ENCODE data around the gene FAM171A2.
"Not testable (repeated sequence)": the region's sequence is repeated elsewhere in the genome, so short reads cannot be mapped to it uniquely, and the experiment has no call there.

Gene FAM171A2

DNA sequence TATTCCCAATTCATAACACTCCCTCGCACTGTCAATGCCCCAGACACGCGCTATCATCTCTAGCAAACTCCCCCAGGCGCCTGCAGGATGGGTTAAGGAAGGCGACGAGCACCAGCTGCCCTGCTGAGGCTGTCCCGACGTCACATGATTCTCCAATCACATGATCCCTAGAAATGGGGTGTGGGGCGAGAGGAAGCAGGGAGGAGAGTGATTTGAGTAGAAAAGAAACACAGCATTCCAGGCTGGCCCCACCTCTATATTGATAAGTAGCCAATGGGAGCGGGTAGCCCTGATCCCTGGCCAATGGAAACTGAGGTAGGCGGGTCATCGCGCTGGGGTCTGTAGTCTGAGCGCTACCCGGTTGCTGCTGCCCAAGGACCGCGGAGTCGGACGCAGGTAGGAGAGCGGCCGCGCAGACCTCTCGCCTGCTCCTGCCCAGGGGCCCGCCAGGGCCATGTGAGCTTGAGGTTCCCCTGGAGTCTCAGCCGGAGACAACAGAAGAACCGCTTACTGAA, 18.7 kb downstream of the FAM171A2 start, which contains the start of gene GRN:
Gene GRN, plus strand, starts transcription at position 364 of the 515 bp plus-strand sequence. CDS start 3,863 bp downstream, outside the sequence.
- peak; percentile 65 to 87 (median 77) for DNase-seq

DNA sequence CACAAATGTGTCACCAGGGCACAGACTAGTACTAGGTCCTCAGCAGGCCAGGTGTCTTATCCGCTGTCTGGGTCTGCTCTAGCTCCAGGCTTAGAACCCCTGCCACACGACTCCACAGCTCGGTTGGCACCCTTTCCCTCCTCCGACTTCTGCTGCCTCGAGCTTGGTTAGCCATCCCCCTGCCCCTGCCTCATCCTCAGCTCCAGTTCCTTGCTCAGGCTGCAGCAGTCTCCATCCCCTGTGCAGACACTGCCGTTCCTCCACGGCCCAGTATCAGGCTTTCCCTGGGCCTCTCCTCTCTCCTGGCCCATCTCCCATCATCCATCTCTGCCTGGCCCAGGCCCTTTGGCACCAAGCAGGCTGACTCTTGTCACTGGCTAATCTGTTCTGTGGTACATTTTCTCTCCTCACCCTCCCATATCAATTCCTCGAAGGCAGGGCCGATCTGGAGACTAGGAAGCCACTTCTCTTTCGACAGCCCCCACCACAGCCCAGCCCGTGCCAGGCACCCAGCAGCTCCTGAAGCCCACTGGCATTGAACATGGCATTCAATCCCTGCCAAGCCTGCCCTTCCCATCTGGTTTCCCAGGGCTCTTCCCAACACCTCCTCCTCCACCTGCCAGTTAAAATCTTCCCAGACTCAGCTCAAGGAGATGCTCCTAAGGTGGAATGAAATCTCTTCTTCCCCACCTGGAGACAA, 20.0 kb downstream of the FAM171A2 start:
- DNase-seq: no peak

DNA sequence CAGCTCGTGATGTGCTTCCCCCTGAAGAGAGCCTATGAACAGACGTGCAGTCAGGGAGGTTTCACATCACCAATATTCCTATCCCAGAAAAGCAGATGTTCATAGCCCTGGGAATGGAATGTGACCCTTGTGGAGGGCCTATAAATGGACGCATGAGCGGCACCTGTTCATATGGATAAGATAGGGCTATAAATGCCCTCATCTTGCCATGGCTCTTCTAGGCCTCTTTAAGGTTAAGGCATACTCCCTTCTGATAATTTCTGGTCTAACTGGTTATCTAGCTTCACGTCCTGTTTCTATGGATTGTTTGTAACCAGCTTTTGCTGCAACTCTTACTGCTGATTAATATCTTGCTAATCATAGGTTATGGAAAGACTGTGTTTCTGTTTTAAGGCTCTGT, 23.1 kb downstream of the FAM171A2 start:
- DNase-seq: not testable (repeated sequence)

DNA sequence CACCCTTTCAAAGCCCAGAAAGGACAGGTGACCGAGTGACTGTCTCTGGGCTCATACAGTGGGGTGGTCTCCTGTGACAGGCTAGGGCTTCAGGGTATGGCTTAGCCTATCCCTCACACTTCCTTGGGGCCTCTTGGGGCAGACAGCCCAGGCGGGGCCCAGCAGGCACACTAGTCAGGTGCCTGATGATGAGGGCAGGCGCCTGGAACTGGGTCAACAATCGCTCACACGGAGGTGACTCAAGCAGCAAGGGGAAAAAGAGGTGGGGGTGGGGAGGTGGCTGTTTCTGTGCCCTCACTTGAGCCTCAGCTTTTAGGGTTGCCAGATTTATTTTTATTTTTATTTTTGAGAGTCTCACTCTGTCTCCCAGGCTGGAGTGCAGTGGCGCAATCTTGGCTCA, 25.0 kb downstream of the FAM171A2 start:
- no peak for DNase-seq

DNA sequence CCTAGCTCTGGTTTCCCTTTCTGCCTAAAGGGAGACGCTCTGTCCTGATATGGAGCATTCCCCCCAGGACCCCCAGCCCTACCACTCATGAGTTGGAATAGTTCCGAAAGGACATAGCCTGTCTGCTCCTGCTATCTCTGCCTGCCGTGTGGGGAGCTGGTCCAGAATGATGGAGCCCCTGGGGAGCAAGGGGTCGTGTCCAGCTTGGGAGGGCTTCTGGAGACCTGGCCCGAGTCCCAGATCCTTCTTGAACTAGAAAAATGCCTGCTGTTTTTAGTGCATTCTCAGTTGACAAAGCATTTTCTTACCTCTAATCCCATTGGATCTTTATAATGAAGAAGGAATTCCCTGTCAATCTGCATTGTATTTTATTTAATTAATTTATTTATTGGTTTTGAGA, 27.7 kb downstream of the FAM171A2 start:
- DNase-seq: no peak

DNA sequence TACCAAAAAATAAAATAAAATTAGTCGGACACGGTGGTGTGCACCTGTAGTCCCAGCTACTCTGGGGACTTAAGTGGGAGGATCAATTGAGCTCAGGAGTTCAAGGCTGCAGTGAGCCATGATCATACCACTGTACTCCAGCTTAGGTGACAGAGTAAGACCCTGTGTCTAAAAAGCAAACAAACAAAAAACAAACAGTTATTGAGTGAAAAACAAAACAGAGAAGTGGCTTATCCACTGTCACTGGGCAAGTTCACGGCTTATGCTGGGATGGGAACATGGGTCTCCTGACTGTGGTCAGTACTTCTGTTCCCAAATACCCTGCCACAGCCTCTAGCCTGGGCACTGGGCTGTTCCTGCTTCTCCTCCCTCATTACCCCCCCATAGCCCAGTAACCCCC, 28.1 kb downstream of the FAM171A2 start:
- no peak for DNase-seq

DNA sequence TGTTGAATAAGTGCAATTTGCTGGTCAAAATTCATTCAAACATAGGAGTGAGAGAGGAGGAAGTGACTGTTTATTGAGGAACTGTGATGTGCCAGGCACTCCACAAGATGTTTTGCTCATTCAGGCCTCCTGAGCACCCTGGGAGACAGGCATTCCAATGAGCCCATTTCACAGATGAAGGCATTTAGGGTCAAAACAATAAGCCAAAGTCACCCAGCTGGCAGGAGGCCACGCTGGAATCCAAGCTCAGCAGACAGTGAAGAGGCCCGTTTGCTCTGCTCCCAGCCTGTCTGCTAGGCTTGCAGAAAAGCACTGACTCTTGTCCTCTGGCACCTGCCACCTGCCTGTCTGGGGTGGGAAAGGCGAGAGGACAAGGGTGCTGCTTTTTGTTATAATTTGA, 28.9 kb downstream of the FAM171A2 start:
- DNase-seq: no peak

DNA sequence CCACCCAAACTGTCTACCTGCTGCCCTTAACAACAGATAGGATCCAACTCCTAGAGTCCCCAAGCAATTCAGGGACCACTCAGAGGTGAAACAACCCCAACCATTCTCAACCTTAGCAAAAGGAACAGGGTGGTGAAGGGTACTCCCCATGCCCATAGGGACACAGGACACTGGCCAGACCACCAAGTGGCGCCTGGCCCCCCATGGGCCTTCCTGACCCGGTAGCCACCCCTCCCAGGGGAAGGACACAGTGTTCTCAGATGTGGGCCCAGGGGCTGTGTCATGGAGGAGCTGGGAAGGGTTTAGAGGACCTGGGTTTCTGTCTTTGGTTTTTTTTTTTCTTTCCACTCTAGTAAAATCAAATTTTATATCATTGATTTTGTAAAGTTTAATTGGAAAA, 29.3 kb downstream of the FAM171A2 start:
- DNase-seq: no peak

DNA sequence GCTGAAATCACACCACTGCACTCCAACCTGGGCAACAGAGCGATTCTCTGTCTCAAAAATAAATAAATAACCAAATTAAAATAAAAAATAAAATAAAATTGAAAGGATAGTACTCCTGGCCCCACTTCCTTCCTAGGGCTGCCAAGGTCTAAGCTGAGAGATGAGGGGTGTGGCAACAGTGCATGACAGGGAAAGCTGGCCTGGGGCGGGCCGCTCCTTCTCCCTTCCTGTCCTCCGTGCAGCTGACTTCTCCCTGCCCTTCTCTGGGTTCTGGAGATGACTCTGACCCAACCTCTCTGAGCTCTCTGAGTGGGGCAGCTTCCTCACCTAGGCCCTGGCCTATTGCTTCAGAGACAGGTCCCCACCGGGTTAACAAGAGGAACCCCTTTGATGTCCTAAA, 30.3 kb downstream of the FAM171A2 start:
- DNase-seq: no peak

DNA sequence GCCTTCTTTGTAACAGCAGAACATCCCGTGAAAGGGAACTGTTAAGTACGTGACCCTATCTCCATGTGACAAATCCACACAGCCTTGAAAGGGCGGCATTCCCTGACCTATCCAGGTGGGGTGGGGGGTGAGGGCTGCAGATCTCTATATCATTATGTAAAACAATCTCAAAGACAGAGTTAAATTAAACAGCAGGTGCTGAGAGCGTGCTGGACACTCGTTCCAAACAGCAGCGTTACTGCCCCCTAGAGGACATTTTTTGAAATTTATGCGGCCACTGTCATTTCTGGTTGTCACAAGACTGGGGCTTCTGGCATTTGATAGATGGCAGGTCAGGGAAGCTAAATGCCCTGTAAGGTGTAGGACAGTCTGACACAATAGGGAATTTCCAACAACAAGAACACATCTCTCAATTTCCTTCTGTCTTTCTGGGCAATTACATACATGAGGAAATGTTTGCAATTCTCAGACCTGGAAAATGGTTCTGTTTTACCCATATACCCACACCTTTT, 32.3 kb downstream of the FAM171A2 start:
- DNase-seq: peak; percentile 30 to 71 (median 65)

DNA sequence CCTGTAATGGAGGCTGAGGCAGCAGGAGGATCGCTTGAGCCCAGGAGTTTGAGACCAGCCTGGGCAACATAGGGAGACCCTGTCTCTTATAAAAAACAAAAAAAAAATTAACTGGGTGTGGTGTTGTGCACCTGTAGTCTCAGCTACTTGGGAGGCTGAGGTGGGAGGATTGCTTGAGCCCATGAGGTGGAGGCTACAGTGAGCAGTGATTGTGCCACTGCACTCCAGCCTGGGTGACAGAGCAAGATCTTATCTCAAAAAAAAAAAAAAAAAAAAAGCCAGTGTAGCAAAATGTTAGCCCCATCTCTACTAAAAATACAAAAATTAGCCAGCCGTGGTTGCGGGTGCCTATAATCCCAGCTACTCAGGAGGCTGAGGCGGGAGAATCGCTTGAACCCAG, 33.4 kb downstream of the FAM171A2 start:
- not testable (repeated sequence) for DNase-seq

DNA sequence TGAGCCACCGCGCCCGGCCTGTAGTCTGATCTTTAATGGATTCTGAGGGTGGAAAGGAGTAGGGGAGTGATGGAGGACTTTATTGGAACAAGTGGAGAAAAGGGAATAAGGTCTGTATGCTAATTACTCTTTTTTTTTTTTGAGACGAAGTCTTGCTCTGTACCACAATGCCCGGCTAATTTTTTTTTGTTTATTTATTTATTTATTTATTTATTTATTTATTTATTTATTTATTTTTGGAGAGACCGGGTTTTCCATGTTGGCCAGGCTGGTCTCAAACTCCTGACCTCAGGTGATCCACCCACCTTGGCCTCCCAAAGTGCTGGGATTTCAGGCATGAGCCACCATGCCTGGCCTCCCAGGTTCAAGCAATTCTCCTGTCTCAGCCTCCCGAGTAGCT, 34.1 kb downstream of the FAM171A2 start:
- not testable (repeated sequence) for DNase-seq

DNA sequence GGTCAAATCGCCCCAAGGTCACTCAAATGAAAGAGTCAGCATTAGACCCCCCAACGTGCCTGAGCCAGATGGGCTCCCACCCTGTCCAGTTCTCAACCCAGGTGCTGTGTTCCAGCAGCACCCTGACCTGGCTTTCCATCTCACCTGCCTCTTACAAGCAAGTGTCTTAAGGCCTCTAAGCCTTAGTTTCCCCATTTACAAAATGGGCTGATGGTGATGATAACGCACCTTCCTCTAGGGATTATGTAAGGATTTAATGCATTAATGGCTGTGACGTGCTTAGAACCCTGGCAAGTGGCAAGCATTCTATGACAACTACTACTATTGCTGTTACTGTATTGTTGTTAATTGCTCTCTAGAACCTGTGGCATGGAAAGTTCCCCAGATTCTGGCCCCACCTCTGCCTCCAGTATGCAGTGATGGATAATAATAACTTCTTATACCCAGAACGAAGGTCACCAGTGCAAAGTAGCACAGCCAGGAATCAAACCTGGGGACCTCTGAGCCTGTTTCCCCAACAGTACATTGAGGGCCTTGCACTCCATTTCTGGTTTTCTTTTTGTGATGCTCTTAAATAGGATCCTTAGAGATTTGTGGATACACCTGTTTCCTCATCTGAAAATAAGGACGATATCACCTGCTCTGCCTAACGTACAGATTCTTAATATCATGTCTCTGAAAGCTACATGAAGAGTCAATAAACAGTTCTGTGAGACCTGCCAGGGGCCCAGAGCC, 35.8 kb downstream of the FAM171A2 start:
- no peak for DNase-seq

DNA sequence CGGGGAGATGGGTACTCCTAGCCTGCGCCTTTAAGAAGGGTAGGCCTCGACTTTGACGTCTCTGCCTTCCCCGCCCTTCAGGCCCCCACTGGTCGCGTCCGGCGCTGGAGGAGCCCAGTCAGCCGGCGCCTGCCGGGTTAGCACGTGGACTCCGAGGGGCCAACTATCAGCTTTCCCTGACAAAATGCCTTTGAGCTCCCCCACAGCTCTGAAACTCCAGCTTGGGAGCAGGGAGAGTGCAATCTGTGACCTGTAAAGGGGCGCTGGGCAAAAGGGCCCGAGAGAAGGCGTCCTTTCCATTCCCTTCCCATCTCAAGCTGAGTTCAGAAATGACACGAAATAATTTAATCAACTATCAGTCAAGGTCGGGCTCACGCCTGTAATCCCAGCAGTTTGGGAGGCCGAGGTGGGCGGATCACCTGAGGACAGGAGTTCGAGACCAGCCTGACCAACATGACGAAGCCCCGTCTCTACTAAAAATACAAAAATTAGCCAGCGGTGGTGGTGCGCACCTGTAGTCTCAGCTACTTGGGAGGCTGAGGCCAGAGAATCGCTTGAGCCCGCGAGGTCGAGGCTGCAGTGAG, 36.7 kb downstream of the FAM171A2 start:
- peak; percentile 91 to 97 (median 92) for DNase-seq

DNA sequence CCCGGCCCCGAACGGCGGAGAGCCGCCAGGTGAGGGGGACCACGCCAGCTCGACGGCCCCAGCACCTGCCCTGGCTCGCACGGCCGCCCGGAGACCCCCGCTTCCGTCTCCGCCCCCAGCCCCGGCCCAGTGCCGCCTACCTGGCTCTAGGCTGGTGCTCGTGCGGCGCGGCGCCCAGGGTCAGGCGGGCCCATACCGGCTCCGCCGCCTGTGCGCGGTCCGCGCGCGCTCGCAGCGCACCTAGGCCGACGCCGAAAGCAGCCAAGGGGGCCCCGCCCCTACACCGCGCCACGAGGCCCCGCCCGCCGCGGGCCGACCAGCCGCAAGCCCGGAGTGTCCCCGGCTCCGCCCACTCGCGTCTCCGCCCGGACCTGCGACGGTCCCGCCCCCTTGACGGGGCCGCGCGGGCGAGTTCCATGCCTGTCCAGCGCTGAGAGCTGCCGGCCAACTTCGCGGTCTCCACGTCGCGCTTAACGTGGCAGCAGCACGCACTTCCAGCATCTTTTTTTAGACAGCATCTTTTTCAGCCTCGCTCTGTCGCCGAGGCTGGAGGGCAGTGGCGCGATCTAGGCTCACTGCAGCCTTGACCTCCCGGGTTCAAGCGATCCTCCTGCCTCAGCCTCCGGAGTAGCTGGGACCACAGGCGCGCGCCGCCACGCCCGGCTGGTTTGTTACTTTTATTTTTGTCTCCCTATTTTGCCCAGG, 38.9 kb downstream of the FAM171A2 start, which contains the start of gene SLC25A39:
Gene SLC25A39, minus strand, starts transcription at position 253 of the 705 bp plus-strand sequence. CDS start 1,261 bp downstream, outside the sequence.
- DNase-seq: peak; percentile 89 to 94 (median 90)

DNA sequence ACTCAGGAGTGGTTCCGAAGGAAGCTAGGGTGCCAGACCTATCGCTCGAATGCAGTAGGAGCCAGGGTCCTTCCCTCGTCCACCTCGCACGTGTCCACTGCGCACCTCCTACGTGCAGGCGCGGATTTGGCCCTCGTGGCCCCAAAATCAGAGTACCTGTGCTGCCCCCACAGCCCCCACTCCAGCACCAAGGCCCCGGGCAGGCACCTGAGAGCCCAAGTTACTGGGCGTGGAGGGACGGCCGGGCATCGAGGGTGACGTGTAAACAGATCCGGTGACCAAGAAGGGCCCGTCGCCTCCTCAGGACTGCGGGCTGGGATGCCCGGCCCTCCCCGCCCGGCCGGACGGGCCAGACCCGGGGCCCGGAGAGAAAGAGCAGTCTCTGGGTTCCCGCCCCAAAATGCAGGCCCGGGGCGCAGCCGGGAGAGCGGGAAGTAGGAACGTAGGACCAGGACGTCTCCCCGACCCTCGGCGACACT, 39.5 kb downstream of the FAM171A2 start:
- DNase-seq: peak in 1 of 5 donors; percentile 14

DNA sequence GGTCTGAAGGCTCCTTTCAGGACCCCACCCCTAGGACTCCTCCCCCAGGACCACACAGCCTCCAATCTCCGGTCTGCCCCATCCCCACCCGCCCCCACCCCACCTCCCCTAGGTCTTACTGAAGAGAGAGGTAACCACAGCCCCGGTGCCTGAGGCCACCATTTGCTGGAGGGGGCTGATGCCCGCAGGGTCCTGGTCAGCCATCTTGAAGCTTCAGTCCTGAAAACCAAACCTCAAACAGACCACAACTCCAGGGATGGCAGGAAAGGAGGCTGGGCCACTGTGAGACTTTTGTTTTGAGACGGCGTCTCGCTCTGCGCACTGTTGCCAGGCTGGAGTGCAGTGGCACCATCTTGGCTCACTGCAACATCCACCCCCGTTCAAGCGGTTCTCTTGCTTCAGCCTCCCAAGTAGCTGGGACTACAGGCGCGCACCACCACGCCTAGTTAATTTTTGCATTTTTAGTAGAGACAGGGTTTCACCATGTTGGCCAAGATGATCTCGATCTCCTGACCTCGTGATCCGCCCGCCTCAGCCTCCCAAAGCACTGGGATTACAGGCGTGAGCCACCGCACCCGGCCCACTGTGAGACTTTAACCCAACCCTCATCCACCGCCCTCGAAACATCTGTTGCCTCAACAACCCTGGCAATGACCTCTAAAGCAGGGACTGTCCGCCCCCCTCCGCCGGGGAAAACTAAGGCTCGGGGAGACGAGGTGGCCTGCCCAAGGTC, 40.1 kb downstream of the FAM171A2 start:
- no peak for DNase-seq

DNA sequence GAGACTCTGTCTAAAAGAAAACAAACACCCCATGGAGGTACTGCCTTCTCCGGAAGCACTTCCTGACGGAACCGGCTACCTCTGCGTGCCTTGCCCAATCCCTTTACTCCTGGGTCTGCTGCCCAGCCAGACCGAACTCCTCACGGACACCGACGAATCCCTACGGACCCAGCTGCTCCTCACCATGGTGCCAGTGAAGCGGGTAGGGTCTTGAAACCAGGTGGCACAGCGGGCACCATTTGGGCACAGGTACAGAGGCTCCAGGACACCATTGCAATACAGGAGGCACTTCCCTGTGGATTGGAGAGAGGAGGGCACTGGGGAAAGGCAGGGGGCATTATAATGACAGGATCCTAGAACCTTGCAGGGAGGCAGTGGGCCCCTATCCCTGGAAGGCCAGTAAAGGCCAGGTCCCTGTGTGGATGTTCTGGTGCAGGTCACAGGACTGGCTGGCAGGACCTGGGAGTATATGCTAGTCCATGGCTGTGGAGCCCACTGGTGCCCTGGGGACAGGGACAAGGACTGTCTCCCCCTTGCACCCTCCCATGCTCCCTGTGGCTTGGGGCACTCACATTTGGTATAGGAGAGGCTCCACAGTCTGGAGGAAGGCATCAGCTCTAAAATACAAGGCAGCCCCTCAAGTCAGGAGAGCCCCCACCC, 41.3 kb downstream of the FAM171A2 start:
- no peak for DNase-seq

DNA sequence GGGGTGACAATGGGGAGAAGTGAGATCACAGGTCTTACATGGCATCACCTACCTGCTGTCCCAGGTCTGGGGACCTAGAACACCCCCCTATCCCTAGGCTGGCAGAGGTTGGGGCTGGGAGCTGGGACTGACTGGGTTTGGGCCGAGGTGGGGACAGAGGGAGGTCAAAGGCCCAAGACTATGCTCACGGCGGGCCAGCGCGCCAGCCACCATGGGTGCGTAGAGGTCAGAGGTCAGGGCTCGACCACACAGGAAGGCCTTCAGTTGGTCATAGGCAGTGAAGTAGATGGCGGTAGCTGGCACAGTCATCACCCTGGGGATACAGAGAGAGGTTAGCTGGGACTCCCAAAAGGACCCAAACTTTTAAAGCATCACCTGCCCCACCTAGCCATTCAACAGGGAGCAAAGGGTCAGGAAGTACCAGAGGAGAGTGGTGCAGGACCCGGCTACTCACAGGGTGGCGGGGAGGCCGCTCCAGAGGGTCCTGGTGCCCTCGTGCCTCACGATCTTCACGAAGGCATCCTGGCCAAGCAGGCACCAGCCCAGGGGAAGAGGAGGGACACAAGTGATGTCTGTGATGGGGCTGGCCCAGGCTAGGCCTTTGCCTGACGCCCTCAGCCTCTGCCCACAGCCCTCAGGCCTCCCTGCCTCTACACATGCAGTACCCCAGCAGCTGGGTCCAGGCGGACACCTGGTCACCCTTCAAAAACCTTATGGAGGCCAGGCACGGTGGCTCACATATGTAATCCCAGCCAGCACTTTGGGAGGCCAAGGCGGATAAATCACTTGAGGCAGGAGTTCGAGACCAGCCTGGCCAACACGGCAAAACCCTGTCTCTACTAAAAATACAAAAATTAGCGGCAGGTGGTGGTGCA, 42.2 kb downstream of the FAM171A2 start:
- no peak for DNase-seq

DNA sequence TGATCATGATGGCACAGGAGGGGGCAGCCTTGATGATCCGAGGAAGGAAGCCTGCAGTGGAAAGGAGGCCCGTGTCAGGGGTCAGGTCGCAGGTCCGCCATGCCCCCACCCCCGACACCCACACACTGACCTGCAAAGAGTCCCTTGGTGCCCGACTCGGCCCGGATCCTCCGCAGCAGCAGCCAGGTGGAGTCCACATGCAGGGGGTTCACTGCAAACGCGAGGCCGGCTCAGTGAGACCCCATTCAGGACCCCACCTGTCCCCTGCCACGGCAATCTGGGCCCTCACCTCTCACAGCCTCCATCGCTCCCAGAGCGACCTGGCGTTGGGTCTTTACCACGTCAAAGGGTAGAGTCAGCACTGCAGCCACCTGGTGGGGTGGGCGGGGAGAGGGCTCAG, 43.6 kb downstream of the FAM171A2 start:
- DNase-seq: no peak

Data from T-helper 1 cell (primary cell).